Mesothelial cell of epicardium (in vitro differentiated cells): ENCODE measurements around the gene ZNRF3. TPM values are rescaled to one million over a fixed set of nuclear protein-coding genes. Genes with fewer than 3 reads are reported as not detected.

Experiments used
- DNase-seq, 2 experiments: peaks; one replicate each; pipeline ENCODE4 v3.0.0; 2021; ENCODE audit warnings: low spot score in 2 of 2; ENCODE audit not compliant: unreplicated experiment in 2 of 2
- H3K27ac Mint-ChIP-seq: 2 replicates; pipeline ENCODE4 v1.8.0; 2021; ENCODE audit warnings: mixed read lengths
- H3K27me3 Mint-ChIP-seq: 2 replicates; pipeline ENCODE4 v1.8.0; 2021; ENCODE audit warnings: low read depth, mixed read lengths
- H3K36me3 Mint-ChIP-seq: 2 replicates; pipeline ENCODE4 v1.8.0; 2021; ENCODE audit warnings: mixed read lengths
- H3K4me1 Mint-ChIP-seq: 2 replicates; pipeline ENCODE4 v1.8.0; 2021; ENCODE audit warnings: mixed read lengths
- H3K4me3 Mint-ChIP-seq: 2 replicates; pipeline ENCODE4 v1.8.0; 2021; ENCODE audit warnings: mild to moderate bottlenecking, moderate library complexity, mixed read lengths
- H3K9me3 Mint-ChIP-seq: 2 replicates; pipeline ENCODE4 v1.8.0; 2021; ENCODE audit warnings: mixed read lengths
- total RNA-seq: library from RNA; stranded (reverse); gene quantifications from 3 replicates; pipeline ENCODE4 v1.2.1, GENCODE V29; 2021
- TF ChIP-seq, protein P1 (sequence below): fragments of 200-600 bp; sonication (generic); IDR thresholded peaks from one replicate; pipeline ENCODE4 v1.5.0; 2021; ENCODE audit warnings: antibody characterized with exemption; ENCODE audit not compliant: unreplicated experiment

Gene ZNRF3
- total RNA-seq, 1 donor from 2014 or later, result 37.3 TPM

DNA sequence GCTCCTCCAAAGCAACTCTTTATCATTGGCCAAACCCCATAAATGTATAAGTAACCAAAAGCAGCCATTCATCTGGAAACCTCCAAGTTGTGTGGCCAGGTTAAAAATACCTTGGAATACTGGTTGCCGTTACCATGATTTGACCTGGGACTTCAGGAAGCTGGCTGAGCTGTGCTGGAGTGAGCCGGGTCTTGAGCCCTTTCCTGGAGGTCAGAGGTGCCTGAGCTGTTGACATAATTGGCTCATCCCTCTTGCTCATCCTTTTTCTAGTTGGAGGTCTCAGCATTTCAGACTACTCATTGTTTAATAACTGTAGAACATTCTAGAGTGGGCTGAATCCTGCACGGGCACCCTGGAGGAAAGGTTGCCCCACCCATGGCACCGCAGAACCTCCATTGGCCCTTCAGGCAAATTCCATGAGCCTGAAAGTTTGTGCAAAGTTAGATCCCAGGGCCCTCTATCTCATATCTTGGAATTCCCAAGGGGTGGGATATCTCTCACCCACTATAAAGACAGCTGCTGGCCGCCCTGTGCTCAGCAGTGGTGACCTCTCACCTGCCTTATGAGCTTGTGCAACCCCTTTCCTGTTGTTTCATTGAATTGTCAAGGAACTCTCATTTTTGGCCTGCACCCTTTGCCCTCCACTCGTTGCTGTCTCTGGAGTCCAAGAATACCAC lies 101.2 kb downstream of the ZNRF3 start:
- Mint-ChIP-seq H3K36me3 (peaks cover 28% of the 10 kb centered on the region), H3K27ac (peak overlapping the region; percentile 72)
- DNase-seq, result no peak

DNA sequence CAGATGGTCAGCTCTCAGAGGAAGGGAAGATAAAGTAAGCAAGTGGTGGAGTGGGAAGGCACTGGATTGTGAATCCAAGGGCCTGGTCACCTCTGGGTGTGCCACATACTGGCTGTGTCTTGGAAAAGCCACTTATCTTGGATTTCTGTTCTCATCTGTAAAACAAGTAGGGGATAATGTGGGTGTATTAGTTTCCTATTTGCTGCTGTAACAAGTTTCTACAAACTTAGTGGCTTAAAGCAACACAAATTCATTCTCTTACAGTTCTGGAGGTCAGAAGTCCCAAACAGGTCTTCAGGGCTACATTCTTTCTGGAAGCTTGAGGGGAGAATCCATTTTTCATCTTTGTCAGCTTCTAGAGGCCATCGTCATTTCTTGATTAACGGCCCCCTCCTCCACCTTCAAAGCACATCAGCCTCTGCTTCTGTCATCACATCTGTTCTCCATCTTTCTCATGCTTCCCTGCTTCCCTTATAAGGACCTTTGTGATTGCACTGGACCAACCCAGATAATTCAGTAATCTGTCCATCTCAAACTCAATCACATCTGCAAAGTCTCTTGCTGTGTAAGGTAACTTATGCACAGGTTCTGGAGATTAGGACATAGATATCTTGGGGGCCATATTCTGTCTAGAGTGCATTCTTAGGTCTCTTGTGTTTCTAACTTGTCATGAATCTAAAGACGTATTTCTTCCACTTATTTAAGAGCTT lies 102.4 kb downstream of the ZNRF3 start:
- peak overlapping the region; percentile 92 for H3K27ac Mint-ChIP-seq
- peaks cover 33% of the 10 kb centered on the region for H3K36me3 Mint-ChIP-seq
- no peak overlapping the region for H3K4me3 Mint-ChIP-seq
- no peak for DNase-seq
- H3K4me1 Mint-ChIP-seq, result peaks cover 70% of the 10 kb centered on the region
- H3K9me3 Mint-ChIP-seq, result peaks cover 10% of the 10 kb centered on the region
- no peaks in the 10 kb centered on the region for H3K27me3 Mint-ChIP-seq
- TF ChIP-seq, protein P1, sequence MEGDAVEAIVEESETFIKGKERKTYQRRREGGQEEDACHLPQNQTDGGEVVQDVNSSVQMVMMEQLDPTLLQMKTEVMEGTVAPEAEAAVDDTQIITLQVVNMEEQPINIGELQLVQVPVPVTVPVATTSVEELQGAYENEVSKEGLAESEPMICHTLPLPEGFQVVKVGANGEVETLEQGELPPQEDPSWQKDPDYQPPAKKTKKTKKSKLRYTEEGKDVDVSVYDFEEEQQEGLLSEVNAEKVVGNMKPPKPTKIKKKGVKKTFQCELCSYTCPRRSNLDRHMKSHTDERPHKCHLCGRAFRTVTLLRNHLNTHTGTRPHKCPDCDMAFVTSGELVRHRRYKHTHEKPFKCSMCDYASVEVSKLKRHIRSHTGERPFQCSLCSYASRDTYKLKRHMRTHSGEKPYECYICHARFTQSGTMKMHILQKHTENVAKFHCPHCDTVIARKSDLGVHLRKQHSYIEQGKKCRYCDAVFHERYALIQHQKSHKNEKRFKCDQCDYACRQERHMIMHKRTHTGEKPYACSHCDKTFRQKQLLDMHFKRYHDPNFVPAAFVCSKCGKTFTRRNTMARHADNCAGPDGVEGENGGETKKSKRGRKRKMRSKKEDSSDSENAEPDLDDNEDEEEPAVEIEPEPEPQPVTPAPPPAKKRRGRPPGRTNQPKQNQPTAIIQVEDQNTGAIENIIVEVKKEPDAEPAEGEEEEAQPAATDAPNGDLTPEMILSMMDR, result no peak

More for the DNA sequence above, 101.2 kb downstream of the ZNRF3 start:
- TF ChIP-seq, protein P1, result no peak
- Mint-ChIP-seq H3K4me3 (no peak overlapping the region), H3K27me3 (no peaks in the 10 kb centered on the region), H3K9me3 (peaks cover 10% of the 10 kb centered on the region), H3K4me1 (peaks cover 69% of the 10 kb centered on the region)

GRCh38 chr22:28986366-28986765 lies 103.0 kb downstream of the ZNRF3 start:
- H3K27ac Mint-ChIP-seq, result peak overlapping the region; percentile 92
- TF ChIP-seq, protein P1, result no peak
- H3K36me3 Mint-ChIP-seq, result peaks cover 34% of the 10 kb centered on the region
- peaks cover 68% of the 10 kb centered on the region for H3K4me1 Mint-ChIP-seq
- no peak for DNase-seq
- no peak overlapping the region for H3K4me3 Mint-ChIP-seq
- no peaks in the 10 kb centered on the region for H3K27me3 Mint-ChIP-seq
- peaks cover 10% of the 10 kb centered on the region for H3K9me3 Mint-ChIP-seq

- peaks cover 10% of the 10 kb centered on the region for H3K9me3 Mint-ChIP-seq
- H3K4me1 Mint-ChIP-seq, result peaks cover 56% of the 10 kb centered on the region
- DNase-seq, result no peak
- peak overlapping the region; percentile 93 for H3K27ac Mint-ChIP-seq
- H3K4me3 Mint-ChIP-seq, result no peak overlapping the region
- H3K36me3 Mint-ChIP-seq, result peaks cover 50% of the 10 kb centered on the region
- TF ChIP-seq, protein P1, result no peak
- no peaks in the 10 kb centered on the region for H3K27me3 Mint-ChIP-seq
Observed at GRCh38 chr22:28988457-28988856, 105.1 kb downstream of the ZNRF3 start.

DNA sequence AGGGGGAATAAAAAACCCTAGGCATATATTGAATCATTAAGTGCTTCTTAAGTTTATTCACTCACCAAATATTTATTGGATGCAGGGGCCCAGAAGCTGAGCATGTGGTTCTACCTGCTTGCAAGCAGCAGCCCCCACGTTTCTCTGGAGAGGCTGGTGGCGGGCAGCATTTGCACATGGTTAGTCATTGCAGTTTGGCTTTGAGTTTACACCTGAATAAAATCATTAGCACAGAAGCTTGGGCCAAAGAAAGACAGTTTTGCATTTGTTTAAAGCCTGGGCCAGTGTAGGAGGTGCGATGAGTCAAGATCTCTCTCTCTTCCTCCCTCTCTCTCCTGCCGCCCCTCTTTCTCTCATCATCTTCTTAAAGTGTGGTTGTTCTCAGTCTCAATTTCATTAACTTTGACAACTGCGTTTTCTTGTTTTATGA lies 105.7 kb downstream of the ZNRF3 start:
- Mint-ChIP-seq H3K27ac (peak overlapping the region; percentile 93), H3K36me3 (peaks cover 50% of the 10 kb centered on the region), H3K4me1 (peaks cover 52% of the 10 kb centered on the region), H3K27me3 (no peaks in the 10 kb centered on the region), H3K9me3 (peaks cover 10% of the 10 kb centered on the region), H3K4me3 (no peak overlapping the region)
- TF ChIP-seq, protein P1, result no peak
- DNase-seq, result no peak
